Transverse colon (tissue), 4 donors: Measurements from ENCODE around the gene ARID3A. TPM values are rescaled to one million over a fixed set of nuclear protein-coding genes. Genes with fewer than 3 reads are reported as not detected.
A peak's percentile ranks its signal among the peaks of the same experiment; 100 is the strongest.

Experiments used
- DNase-seq: peaks from one replicate; pipeline ENCODE4 v3.0.0-alpha.2; 2019
- H3K27ac ChIP-seq, 4 donors: fragments of 200-600 bp; sonication (generic); 2 replicates each; pipeline ENCODE4 v1.5.1; 2016 to 2018; ENCODE audit warnings: inconsistent platforms in 4 of 4
- H3K27me3 ChIP-seq: fragments of 200-600 bp; sonication (generic); 2 replicates; pipeline ENCODE4 v1.5.1; 2017; ENCODE audit warnings: inconsistent platforms
- H3K36me3 ChIP-seq, 4 donors: fragments of 200-600 bp; sonication (generic); 2 replicates each; pipeline ENCODE4 v1.5.1; 2017 to 2019; ENCODE audit warnings: inconsistent platforms in 4 of 4
- H3K4me1 ChIP-seq, 4 donors: fragments of 200-600 bp; sonication (generic); 2 replicates each; pipeline ENCODE4 v1.5.1; 2017 to 2020; ENCODE audit warnings: inconsistent platforms in 4 of 4
- H3K4me3 ChIP-seq, 4 donors: fragments of 200-600 bp; sonication (generic); 1 replicate in 1 of 4; 2 replicates in 3 of 4; pipeline versions ENCODE4 v1.5.1 to v1.6.1; 2017 to 2019; ENCODE audit warnings: inconsistent platforms in 4 of 4
- H3K9me3 ChIP-seq, 2 donors: fragments of 200-600 bp; sonication (generic); 2 replicates each; pipeline ENCODE4 v1.5.1; 2017 to 2019; ENCODE audit warnings: inconsistent platforms in 2 of 2
- EP300 ChIP-seq: sonication (generic); formaldehyde crosslinking; IDR thresholded peaks from one replicate; pipeline ENCODE4 v1.6.1; 2017; ENCODE audit warnings: antibody characterized with exemption, low read depth
- POLR2A ChIP-seq: fragments of 450-650 bp; IDR thresholded peaks from one replicate; pipeline ENCODE4 v1.6.1; 2016; ENCODE audit warnings: antibody characterized with exemption, mild to moderate bottlenecking, moderate library complexity
- POLR2AphosphoS5 ChIP-seq, 3 donors: sonication (generic); formaldehyde crosslinking; IDR thresholded peaks; one replicate each; pipeline ENCODE4 v1.6.1; 2016; ENCODE audit warnings: antibody characterized with exemption in 3 of 3
- WGBS, 2 donors: methylation state at CpG; one replicate each; pipeline ENCODE4 v1.1.5; 2018; ENCODE audit warnings: low coverage in 1 of 2; 5-methylcytosine and 5-hydroxymethylcytosine counted together
- in situ Hi-C, 4 donors: fragments of 200-750 bp; cut with MboI; loops; one replicate each; pipeline versions ENCODE4 v1.15.0 to v1.15.1; 2017; ENCODE audit warnings: low sequenced_read_pairs in 3 of 4, low pct_ligation_motif_present in 1 of 4, low pct_unique_long_range_greater_than_20kb in 1 of 4
- intact Hi-C: fragments of 100-400 bp; cut with DNase I; formaldehyde crosslinking; loops from one replicate; pipeline ENCODE4 v1.15.1; 2023; ENCODE audit warnings: low total_unique reads
- total RNA-seq, 4 donors: library from RNA; depleted of rRNA; stranded (reverse); fragments of >200 nt; gene quantifications; one replicate each; pipeline ENCODE4 v1.1.0, GENCODE V29; 2016
- TF ChIP-seq, protein P1 (sequence below), 5 experiments: fragments of 200-600 bp in 3 of 5; fragments of 450-650 bp in 2 of 5; sonication (generic) in 3 of 5; IDR thresholded peaks; 1 replicate in 2 of 5; 2 replicates in 3 of 5; pipeline ENCODE4 v1.5.1; 2016 to 2017; ENCODE audit warnings: antibody characterized with exemption in 5 of 5, inconsistent platforms in 3 of 5, mild to moderate bottlenecking in 2 of 5, moderate library complexity in 1 of 5

ARID3A gene
- total RNA-seq, 4 donors from 2014 or later = 2.2 to 8.7 (median 4.3) TPM

DNA sequence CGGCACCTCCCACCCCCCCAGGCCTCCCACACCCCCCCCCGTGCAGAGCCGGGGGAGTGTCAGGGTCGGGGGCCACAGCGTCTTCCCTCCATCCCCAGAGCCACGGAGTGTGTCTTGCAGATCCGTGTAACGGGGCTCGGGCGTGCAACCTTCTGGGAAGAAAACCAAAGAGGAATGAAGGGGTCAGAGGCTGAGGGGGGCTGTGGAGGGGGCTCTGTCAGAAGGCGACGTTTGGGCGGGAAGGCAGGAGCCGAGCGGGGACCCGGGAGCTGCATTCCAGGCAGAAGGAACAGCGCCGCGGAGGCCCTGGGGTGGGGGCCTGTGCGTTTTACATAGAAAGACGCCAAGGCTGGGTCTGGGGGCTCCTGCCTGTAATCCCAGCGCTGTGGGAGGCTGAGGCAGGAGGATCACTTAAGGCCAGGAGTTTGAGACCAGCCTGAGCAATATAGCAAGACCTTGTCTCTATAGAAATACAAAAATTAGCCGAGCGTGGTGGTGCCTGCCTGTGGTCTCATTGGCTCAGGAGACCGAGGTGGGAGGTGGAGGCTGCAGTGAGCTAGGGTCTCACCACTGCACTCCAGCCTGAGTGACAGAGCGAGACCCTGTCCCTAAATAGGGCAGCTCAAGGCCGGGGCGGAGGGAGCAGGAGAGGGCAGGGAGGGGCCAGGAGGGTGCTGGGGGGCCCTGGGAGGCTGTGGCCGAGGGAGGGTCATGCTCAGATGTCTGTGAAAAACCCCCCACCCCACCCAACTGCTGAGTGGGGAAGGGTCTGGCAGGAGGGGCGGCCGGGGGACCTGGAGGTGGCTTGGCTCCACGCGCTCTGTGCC lies 27.8 kb downstream of the ARID3A start:
- peak overlapping the region in 3 of 4 donors; percentile 57 to 63 (median 61) for H3K27ac ChIP-seq
- DNase-seq = no peak
- H3K9me3 ChIP-seq = no peaks in the 10 kb centered on the region
- no peak for TF ChIP-seq EP300
- TF ChIP-seq POLR2A = no peak
- TF ChIP-seq, protein P1, sequence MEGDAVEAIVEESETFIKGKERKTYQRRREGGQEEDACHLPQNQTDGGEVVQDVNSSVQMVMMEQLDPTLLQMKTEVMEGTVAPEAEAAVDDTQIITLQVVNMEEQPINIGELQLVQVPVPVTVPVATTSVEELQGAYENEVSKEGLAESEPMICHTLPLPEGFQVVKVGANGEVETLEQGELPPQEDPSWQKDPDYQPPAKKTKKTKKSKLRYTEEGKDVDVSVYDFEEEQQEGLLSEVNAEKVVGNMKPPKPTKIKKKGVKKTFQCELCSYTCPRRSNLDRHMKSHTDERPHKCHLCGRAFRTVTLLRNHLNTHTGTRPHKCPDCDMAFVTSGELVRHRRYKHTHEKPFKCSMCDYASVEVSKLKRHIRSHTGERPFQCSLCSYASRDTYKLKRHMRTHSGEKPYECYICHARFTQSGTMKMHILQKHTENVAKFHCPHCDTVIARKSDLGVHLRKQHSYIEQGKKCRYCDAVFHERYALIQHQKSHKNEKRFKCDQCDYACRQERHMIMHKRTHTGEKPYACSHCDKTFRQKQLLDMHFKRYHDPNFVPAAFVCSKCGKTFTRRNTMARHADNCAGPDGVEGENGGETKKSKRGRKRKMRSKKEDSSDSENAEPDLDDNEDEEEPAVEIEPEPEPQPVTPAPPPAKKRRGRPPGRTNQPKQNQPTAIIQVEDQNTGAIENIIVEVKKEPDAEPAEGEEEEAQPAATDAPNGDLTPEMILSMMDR (IDR thresholded peaks at IDR 0.05) = no peak
- TF ChIP-seq POLR2AphosphoS5 (IDR thresholded peaks at IDR 0.05) = no peak
- intact Hi-C loops (no loop called here), in situ Hi-C loops (no loop called here)
- H3K36me3 ChIP-seq = no peaks in the 10 kb centered on the region
- H3K4me1 ChIP-seq = peaks cover 20 to 43% (median 25%) of the 10 kb centered on the region in 4 donors
- WGBS, 2 donors = 50% methylated on average over 29 of the region's 33 CpGs; no CpG with 5 or more reads in 1 of the 2 donors
- H3K27me3 ChIP-seq = peaks cover 4% of the 10 kb centered on the region
- H3K4me3 ChIP-seq = peak overlapping the region in 2 of 4 donors; percentile 17 to 31

DNA sequence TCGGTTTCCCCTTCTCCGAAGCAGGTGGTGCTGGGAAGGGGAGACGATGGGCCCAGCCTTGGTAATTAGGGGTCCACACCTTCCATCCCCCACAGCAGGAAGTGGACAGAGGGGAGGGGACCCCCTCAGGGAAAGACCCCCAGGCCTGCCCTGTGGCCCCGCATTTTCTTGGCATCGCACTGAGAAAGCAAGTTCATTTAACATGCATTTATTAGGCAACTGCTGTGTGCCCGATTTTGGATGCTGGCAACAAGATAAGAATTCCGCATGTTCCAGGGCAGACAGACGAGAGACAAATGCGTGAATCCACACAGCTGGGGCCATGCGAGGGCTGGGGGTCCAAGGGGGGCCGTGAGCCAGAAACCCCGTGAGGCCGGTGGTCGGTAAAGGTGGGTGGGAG lies 28.4 kb downstream of the ARID3A start:
- Histone ChIP-seq H3K4me3 (no peak overlapping the region), H3K36me3 (no peaks in the 10 kb centered on the region), H3K4me1 (peaks cover 20 to 43% (median 25%) of the 10 kb centered on the region in 4 donors), H3K27me3 (peaks cover 4% of the 10 kb centered on the region), H3K27ac (no peak overlapping the region), H3K9me3 (no peaks in the 10 kb centered on the region)
- intact Hi-C loops = no loop called here
- 74% methylated on average over 14 of the region's 14 CpGs; no CpG with 5 or more reads in 1 of the 2 donors for WGBS, 2 donors
- DNase-seq = no peak
- in situ Hi-C loops = no loop called here
- no peak for TF ChIP-seq EP300
- TF ChIP-seq, protein P1 (IDR thresholded peaks at IDR 0.05) = no peak
- TF ChIP-seq POLR2A = no peak
- TF ChIP-seq POLR2AphosphoS5 (IDR thresholded peaks at IDR 0.05) = no peak

DNA sequence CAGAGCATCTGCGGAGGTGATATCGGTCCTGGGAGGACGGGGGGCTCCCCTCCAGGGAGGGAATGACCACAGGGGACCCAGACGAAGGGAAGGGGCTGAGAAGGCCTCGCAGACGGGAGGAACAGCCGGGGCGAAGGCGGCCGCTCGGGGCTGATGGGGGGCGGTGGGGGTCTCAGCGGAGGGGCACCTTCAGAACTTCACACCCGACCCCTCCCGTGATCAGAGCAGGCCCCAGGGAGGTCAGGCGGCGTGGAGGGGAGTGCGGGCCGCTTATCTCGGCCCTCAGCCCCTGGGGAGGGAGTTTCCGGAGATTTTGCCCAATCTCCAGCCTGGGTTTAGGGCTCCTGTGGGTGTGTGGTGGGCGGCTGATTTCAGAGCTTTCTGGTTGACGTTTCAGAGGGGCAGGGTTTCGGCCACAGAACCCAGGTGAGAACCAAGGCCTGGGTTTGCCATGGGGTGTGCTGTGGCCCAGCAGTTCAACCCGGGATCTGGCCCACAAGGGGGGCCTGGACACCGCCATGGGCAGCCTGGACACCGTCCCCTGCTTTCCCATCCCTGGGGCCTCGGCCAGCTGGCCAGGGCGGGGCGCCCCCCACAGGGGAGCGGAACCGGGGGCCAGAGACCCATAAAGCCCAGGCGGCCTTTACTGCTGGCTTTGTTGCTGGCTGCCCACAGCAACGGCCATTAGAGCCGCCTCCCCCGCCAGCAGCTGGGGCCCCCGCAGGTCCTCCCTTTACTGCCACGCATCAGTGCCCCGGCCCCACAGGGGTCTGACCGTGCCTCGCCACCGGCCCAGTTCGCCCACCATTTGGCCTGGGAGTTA lies 29.0 kb downstream of the ARID3A start:
- Histone ChIP-seq H3K4me3 (no peak overlapping the region), H3K27me3 (peaks cover 4% of the 10 kb centered on the region), H3K9me3 (no peaks in the 10 kb centered on the region), H3K27ac (no peak overlapping the region), H3K36me3 (no peaks in the 10 kb centered on the region), H3K4me1 (peaks cover 20 to 43% (median 25%) of the 10 kb centered on the region in 4 donors)
- TF ChIP-seq EP300 = no peak
- TF ChIP-seq, protein P1 (IDR thresholded peaks at IDR 0.05) = no peak
- TF ChIP-seq POLR2AphosphoS5 (IDR thresholded peaks at IDR 0.05) = no peak
- TF ChIP-seq POLR2A = no peak
- WGBS, 2 donors = 72% methylated on average over 43 of the region's 43 CpGs; no CpG with 5 or more reads in 1 of the 2 donors
- intact Hi-C loops (no loop called here), in situ Hi-C loops (no loop called here)
- DNase-seq = peak; percentile 51
